Esophagus squamous epithelium (tissue), 4 donors: Measurements from ENCODE around the gene AK9.

Source experiments
- POLR2A ChIP-seq, 4 donors: fragments of 450-650 bp; IDR thresholded peaks; one replicate each; pipeline ENCODE4 v1.6.1; 2017; ENCODE audit warnings: antibody characterized with exemption in 4 of 4, mild to moderate bottlenecking in 4 of 4, moderate library complexity in 3 of 4
- TF ChIP-seq, protein P1 (sequence below), 6 experiments: fragments of 450-650 bp in 4 of 6; fragments of 200-600 bp in 2 of 6; sonication (generic) in 2 of 6; IDR thresholded peaks; one replicate each; pipeline ENCODE4 v1.5.1; 2016 to 2019; ENCODE audit warnings: antibody characterized with exemption in 6 of 6, mild to moderate bottlenecking in 4 of 6, moderate library complexity in 4 of 6

- TF ChIP-seq, protein P1, sequence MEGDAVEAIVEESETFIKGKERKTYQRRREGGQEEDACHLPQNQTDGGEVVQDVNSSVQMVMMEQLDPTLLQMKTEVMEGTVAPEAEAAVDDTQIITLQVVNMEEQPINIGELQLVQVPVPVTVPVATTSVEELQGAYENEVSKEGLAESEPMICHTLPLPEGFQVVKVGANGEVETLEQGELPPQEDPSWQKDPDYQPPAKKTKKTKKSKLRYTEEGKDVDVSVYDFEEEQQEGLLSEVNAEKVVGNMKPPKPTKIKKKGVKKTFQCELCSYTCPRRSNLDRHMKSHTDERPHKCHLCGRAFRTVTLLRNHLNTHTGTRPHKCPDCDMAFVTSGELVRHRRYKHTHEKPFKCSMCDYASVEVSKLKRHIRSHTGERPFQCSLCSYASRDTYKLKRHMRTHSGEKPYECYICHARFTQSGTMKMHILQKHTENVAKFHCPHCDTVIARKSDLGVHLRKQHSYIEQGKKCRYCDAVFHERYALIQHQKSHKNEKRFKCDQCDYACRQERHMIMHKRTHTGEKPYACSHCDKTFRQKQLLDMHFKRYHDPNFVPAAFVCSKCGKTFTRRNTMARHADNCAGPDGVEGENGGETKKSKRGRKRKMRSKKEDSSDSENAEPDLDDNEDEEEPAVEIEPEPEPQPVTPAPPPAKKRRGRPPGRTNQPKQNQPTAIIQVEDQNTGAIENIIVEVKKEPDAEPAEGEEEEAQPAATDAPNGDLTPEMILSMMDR (IDR thresholded peaks at IDR 0.05), result no peak
- no peak for TF ChIP-seq POLR2A (IDR thresholded peaks at IDR 0.05)
Observed at GRCh38 chr6:109690373-109690736, 647 bp downstream of the AK9 start.
